22Rv1 (cell line): Measurements from ENCODE around the gene P2RY11.

Source experiments
- H3K27ac ChIP-seq: fragments of 450-650 bp; 2 replicates; pipeline ENCODE4 v1.5.1; 2017
- CTCF ChIP-seq: fragments of 450-650 bp; IDR thresholded peaks from 2 replicates; pipeline ENCODE4 v1.5.1; 2017; ENCODE audit warnings: mild to moderate bottlenecking
- ZFX ChIP-seq: fragments of 450-650 bp; IDR thresholded peaks from 2 replicates; pipeline ENCODE4 v1.6.1; 2017; ENCODE audit warnings: antibody characterized with exemption, borderline replicate concordance

P2RY11 gene

GRCh38 chr19:10104665-10105508 lies 6.6 kb upstream of the P2RY11 start:
- H3K27ac ChIP-seq = no peak overlapping the region
- TF ChIP-seq ZFX = no peak
- no peak for TF ChIP-seq CTCF

- TF ChIP-seq ZFX (no peak), CTCF (no peak)
- H3K27ac ChIP-seq = no peak overlapping the region
Observed at GRCh38 chr19:10105509-10106099, 5.9 kb upstream of the P2RY11 start.

- TF ChIP-seq CTCF = no peak
- no peak for TF ChIP-seq ZFX
- peak within 1 kb of the TSS; percentile 69 for H3K27ac ChIP-seq
Observed at GRCh38 chr19:10106100-10106936, 5.2 kb upstream of the P2RY11 start, which contains the start of gene PPAN. Gene PPAN, plus strand, starts transcription at chr19:10106362. Its CDS starts 33 bp downstream, at chr19:10106395.

- peak overlapping the region; percentile 69 for H3K27ac ChIP-seq
- TF ChIP-seq ZFX (no peak), CTCF (no peak)
Observed at GRCh38 chr19:10107254-10107653, 4.2 kb upstream of the P2RY11 start.

- TF ChIP-seq CTCF (no peak), ZFX (no peak)
- no peak overlapping the region for H3K27ac ChIP-seq
Observed at GRCh38 chr19:10107817-10108367, 3.6 kb upstream of the P2RY11 start.

GRCh38 chr19:10109528-10109927 lies 2.0 kb upstream of the P2RY11 start:
- TF ChIP-seq ZFX = no peak
- TF ChIP-seq CTCF = no peak

More at GRCh38 chr19:10109528-10109927, 2.0 kb upstream of the P2RY11 start:
- no peak overlapping the region for H3K27ac ChIP-seq
